Right lobe of liver (tissue), 6 donors: ENCODE data around the gene CCNE1. TPM values are rescaled to one million over a fixed set of nuclear protein-coding genes. Genes with fewer than 3 reads are reported as not detected.
A peak's percentile ranks its signal among the peaks of the same experiment; 100 is the strongest.

ENCODE experiments used
- ATAC-seq, 4 donors: fragments of 200-7000 bp; cut with Tn5 transposase; one replicate each; pipeline ENCODE4 v1.9.1; 2020; ENCODE audit warnings: mild to moderate bottlenecking in 4 of 4, moderate library complexity in 4 of 4
- DNase-seq, 3 donors: peaks; one replicate each; pipeline ENCODE4 v3.0.0-alpha.2; 2020
- H3K27ac ChIP-seq, 3 donors: fragments of 200-600 bp; one replicate each; pipeline ENCODE4 v1.8.0; 2022
- H3K27me3 ChIP-seq, 2 donors: fragments of 200-600 bp; one replicate each; pipeline ENCODE4 v1.8.0; 2022
- H3K36me3 ChIP-seq, 4 donors: fragments of 200-600 bp; sonication (generic) in 1 of 4; one replicate each; pipeline versions ENCODE4 v1.5.1 to v1.8.0; 2017 to 2022; ENCODE audit warnings: control low read depth in 1 of 4
- H3K4me1 ChIP-seq, 4 donors: fragments of 200-600 bp; sonication (generic) in 1 of 4; one replicate each; pipeline versions ENCODE4 v1.5.1 to v1.8.0; 2017 to 2022; ENCODE audit warnings: control low read depth in 1 of 4
- H3K4me3 ChIP-seq, 3 donors: fragments of 200-600 bp; one replicate each; pipeline ENCODE4 v1.8.0; 2022
- H3K9me3 ChIP-seq, 4 donors: fragments of 200-600 bp; sonication (generic) in 1 of 4; one replicate each; pipeline versions ENCODE4 v1.5.1 to v1.8.0; 2017 to 2022; ENCODE audit warnings: control low read depth in 1 of 4
- POLR2A ChIP-seq: fragments of 450-650 bp; IDR thresholded peaks from one replicate; pipeline ENCODE4 v1.6.1; 2017; ENCODE audit warnings: antibody characterized with exemption, mild to moderate bottlenecking
- WGBS: methylation state at CpG from one replicate; pipeline ENCODE4 v1.1.6; 2018; ENCODE audit warnings: low coverage, low lambda C conversion rate; ENCODE audit not compliant: insufficient coverage; ENCODE audit errors: missing lambda C conversion rate; 5-methylcytosine and 5-hydroxymethylcytosine counted together
- intact Hi-C, 2 donors: fragments of 100-400 bp; cut with DNase I; formaldehyde crosslinking; loops; one replicate each; pipeline versions ENCODE4 v1.11.2 to v1.14.1; 2022
- total RNA-seq, 6 experiments: library from RNA; depleted of rRNA in 2 of 6; stranded (reverse); fragments of >200 nt in 2 of 6; fragmentation: NEBNext Ultra II Directional in 3 of 6; extraction: Animal tissue kit (Norgen Biotek cat#: 25700) in 3 of 6; gene quantifications; one replicate each; pipeline versions ENCODE4 v1.1.0 to v1.2.4, GENCODE V29; 2016 to 2023
- TF ChIP-seq, protein P1 (sequence below), 4 donors: fragments of 200-600 bp in 3 of 4; fragments of 450-650 bp in 1 of 4; IDR thresholded peaks; one replicate each; pipeline versions ENCODE4 v1.5.1 to v1.8.0; 2016 to 2022; ENCODE audit warnings: antibody characterized with exemption in 4 of 4, mild to moderate bottlenecking in 2 of 4
- donor health status: DM: no; HTN: yes; CAD: no.
- donor health status: DM: no; HTN: no; CAD: no.
- donor health status: DM: no; HTN: no; CAD: no.
- donor health status: DM: no; HTN: yes; CAD: no.
- donor health status: DM: no; HTN: yes; CAD: no.

CCNE1 gene
- total RNA-seq, 6 experiments from 2014 or later, result 0.26 to 2.2 (median 0.90) TPM

DNA sequence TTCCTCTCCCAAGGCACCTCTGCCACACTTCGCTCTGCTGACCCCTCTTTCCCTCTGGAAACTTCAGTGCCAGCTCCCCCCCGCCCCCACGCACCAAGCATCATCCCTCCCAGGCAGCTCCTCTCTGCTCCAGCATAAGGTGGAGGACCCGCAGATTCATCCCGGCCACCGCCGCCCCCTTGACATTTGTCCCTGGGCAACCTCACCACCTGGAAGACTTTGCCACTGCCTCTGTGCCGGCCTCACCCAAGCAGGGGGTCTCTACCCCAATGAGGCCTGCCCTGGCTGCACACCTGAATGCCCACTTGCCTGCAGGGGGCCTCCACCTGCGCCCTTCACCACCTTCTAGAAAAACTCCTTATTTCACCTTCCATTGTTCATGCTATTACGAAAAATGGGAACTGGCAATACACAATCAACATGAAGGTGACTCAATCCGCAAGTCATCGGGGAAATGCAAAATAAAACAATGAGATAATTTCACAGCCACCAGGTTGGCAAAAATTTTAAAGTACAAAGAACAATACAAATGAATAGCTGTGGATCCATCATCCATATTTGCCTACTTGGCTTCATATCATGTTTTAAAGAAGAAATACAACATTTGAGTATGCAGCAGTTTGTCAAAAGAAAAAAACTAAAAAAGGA lies 21.9 kb downstream of the CCNE1 start:
- DNase-seq (peak in 1 of 3 donors; percentile 40), ATAC-seq (no peak)
- TF ChIP-seq, protein P1, sequence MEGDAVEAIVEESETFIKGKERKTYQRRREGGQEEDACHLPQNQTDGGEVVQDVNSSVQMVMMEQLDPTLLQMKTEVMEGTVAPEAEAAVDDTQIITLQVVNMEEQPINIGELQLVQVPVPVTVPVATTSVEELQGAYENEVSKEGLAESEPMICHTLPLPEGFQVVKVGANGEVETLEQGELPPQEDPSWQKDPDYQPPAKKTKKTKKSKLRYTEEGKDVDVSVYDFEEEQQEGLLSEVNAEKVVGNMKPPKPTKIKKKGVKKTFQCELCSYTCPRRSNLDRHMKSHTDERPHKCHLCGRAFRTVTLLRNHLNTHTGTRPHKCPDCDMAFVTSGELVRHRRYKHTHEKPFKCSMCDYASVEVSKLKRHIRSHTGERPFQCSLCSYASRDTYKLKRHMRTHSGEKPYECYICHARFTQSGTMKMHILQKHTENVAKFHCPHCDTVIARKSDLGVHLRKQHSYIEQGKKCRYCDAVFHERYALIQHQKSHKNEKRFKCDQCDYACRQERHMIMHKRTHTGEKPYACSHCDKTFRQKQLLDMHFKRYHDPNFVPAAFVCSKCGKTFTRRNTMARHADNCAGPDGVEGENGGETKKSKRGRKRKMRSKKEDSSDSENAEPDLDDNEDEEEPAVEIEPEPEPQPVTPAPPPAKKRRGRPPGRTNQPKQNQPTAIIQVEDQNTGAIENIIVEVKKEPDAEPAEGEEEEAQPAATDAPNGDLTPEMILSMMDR (IDR thresholded peaks at IDR 0.05), result no peak
- no peak for TF ChIP-seq POLR2A
- Histone ChIP-seq H3K4me1 (no peaks in the 10 kb centered on the region), H3K27me3 (no peaks in the 10 kb centered on the region), H3K27ac (no peak overlapping the region), H3K9me3 (no peaks in the 10 kb centered on the region), H3K36me3 (no peaks in the 10 kb centered on the region), H3K4me3 (no peak overlapping the region)
- intact Hi-C loops, result no loop called here
- WGBS, result 75% methylated on average over 9 of the region's 12 CpGs

DNA sequence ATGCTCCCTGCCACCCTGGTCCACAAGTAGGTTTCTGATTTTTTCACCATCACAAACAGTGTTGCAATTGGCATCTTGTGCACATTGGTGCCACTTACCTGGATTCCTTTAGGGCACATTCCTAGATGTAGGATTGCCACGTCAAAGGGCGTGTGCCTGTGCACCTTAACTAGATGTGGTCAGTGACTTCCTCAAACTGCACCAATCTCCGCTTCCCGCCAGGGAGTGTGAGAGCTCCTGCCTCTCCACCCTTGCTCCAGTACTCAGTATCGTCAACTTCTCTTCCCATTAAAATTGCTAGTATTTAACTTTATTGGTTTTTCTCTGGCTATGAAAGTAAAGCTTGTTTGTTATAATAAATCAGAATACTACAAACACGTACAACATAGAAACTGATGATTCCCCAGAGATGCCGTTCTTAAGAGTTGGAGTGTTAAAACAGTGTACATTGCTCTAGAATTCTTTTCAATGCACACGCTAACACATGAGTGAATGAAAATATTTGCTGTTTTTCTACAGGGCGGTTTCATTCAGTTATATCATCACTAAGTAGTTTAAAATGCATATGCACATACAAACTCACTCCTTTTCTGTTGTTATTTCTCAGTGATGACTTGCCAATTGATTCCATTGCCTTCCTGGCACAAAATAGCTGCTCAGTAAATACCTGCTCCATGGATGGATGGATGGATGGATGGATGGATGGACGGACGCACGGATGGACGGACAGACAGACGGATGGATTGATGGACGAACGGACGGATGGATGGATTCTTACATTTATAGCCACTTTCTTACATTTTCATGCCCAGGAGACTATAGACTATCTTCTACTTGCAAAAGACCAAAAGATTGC lies 23.4 kb downstream of the CCNE1 start:
- no peak for TF ChIP-seq POLR2A
- TF ChIP-seq, protein P1 (IDR thresholded peaks at IDR 0.05), result no peak
- DNase-seq (peak in 1 of 3 donors; percentile 5), ATAC-seq (no peak)
- Histone ChIP-seq H3K27ac (no peak overlapping the region), H3K4me3 (no peak overlapping the region), H3K36me3 (no peaks in the 10 kb centered on the region), H3K4me1 (no peaks in the 10 kb centered on the region), H3K9me3 (no peaks in the 10 kb centered on the region), H3K27me3 (no peaks in the 10 kb centered on the region)
- intact Hi-C loops, result no loop called here
- WGBS, result 62% methylated on average over 17 of the region's 17 CpGs

DNA sequence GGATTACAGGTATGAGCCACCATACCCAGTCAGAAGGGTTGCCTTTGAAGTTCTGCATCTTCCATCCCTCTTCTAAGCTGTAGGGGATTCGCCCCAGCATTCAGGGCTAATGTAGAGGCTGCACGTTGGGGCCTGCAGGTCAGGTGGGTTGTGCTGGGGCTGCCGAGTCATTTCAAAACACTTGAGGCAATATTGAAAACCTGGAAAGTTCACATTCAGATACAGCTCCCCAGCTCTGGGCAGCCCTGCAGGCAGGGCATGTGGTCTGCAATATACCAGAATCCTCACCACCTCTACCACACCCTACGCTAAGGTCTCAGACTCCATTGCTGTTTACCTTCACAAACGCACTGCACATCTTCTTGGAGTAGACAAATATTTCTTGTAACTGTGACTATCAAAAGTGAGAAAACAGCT lies 24.6 kb downstream of the CCNE1 start:
- peak in 1 of 3 donors; percentile 17 for DNase-seq
- H3K27me3 ChIP-seq, result no peaks in the 10 kb centered on the region
- H3K4me3 ChIP-seq, result no peak overlapping the region
- no peaks in the 10 kb centered on the region for H3K4me1 ChIP-seq
- ATAC-seq, result no peak
- no peaks in the 10 kb centered on the region for H3K36me3 ChIP-seq
- intact Hi-C loops, result no loop called here
- H3K27ac ChIP-seq, result no peak overlapping the region
- 47% methylated on average over 5 of the region's 5 CpGs for WGBS
- TF ChIP-seq POLR2A, result no peak
- TF ChIP-seq, protein P1 (IDR thresholded peaks at IDR 0.05), result no peak
- H3K9me3 ChIP-seq, result no peaks in the 10 kb centered on the region

DNA sequence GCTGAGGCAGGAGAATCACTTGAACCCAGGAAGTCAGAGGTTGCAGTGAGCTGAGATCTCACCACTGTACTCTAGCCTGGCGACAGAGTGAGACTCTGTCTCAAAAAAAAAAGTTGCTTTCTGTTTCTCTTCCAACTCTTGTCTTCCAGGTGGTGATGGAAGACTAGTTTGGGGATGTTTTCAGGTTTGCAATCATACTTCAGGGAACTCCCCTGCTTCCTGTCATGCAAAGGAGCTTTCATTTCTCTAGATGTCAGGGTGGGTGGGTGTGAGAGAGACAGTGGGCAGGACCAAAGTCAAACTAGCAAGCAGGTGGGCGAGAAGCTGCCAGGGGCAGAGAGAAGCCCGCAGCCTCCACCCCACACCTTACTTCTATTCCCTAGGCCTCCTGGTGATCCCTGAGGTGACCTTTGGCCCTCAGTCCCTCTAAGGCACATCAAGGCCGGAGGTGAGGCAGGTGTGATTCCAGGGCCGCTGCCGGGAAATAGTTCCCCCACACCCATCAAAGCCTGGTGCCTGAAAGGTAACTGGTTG lies 25.7 kb downstream of the CCNE1 start:
- peak in 1 of 3 donors; percentile 22 for DNase-seq
- intact Hi-C loops, result no loop called here

More for the DNA sequence above, 25.7 kb downstream of the CCNE1 start:
- no peaks in the 10 kb centered on the region for H3K4me1 ChIP-seq
- no peaks in the 10 kb centered on the region for H3K36me3 ChIP-seq
- no peaks in the 10 kb centered on the region for H3K27me3 ChIP-seq
- H3K4me3 ChIP-seq, result no peak overlapping the region
- H3K9me3 ChIP-seq, result no peaks in the 10 kb centered on the region
- no peak for TF ChIP-seq POLR2A
- TF ChIP-seq, protein P1 (IDR thresholded peaks at IDR 0.05), result no peak
- H3K27ac ChIP-seq, result no peak overlapping the region
- ATAC-seq, result no peak
- WGBS, result 43% methylated on average over 4 of the region's 6 CpGs
